Neural progenitor cell (in vitro differentiated cells): ENCODE data around the gene INPP5D. TPM values are rescaled to one million over a fixed set of nuclear protein-coding genes. Genes with fewer than 3 reads are reported as not detected.

ENCODE experiments used
- DNase-seq: peaks from one replicate; pipeline ENCODE4 v3.0.0-alpha.2; 2016; ENCODE audit warnings: low spot score
- H2AFZ ChIP-seq: fragments of 200-600 bp; sonication (generic); replicated peaks from 2 replicates; pipeline ENCODE4 v1.6.1; 2016; ENCODE audit warnings: antibody characterized with exemption
- H3F3A ChIP-seq: fragments of 200-600 bp; sonication (generic); 2 replicates; pipeline ENCODE4 v1.6.1; 2016; ENCODE audit warnings: antibody characterized with exemption, low read depth
- H3K27ac ChIP-seq: fragments of 200-600 bp; sonication (generic); 2 replicates; pipeline ENCODE4 v1.5.1; 2016; ENCODE audit warnings: mild to moderate bottlenecking
- H3K27me3 ChIP-seq: fragments of 200-600 bp; sonication (generic); 2 replicates; pipeline ENCODE4 v1.6.1; 2016; ENCODE audit warnings: mild to moderate bottlenecking, moderate library complexity
- H3K36me3 ChIP-seq: fragments of 200-600 bp; sonication (generic); 2 replicates; pipeline ENCODE4 v1.5.1; 2016
- H3K4me1 ChIP-seq: fragments of 200-600 bp; sonication (generic); 2 replicates; pipeline ENCODE4 v1.6.1; 2016; ENCODE audit warnings: mixed run types
- H3K4me2 ChIP-seq: fragments of 200-600 bp; sonication (generic); 2 replicates; pipeline ENCODE4 v1.6.1; 2016
- H3K4me3 ChIP-seq: fragments of 200-600 bp; sonication (generic); 2 replicates; pipeline ENCODE4 v1.5.1; 2016
- H3K79me2 ChIP-seq: fragments of 200-600 bp; sonication (generic); 2 replicates; pipeline ENCODE4 v1.6.1; 2016; ENCODE audit warnings: low read depth
- H3K9ac ChIP-seq: fragments of 200-600 bp; sonication (generic); 2 replicates; pipeline ENCODE4 v1.6.1; 2016
- H3K9me3 ChIP-seq: fragments of 200-600 bp; sonication (generic); 2 replicates; pipeline ENCODE4 v1.5.1; 2016; ENCODE audit warnings: low read depth
- H4K20me1 ChIP-seq: fragments of 200-600 bp; sonication (generic); 2 replicates; pipeline ENCODE4 v1.6.1; 2016; ENCODE audit warnings: low read depth
- H3K27ac Mint-ChIP-seq: 3 replicates; pipeline ENCODE4 v1.8.0; 2021; ENCODE audit warnings: mixed read lengths
- H3K27me3 Mint-ChIP-seq: 2 replicates; pipeline ENCODE4 v1.8.0; 2022; ENCODE audit warnings: low read depth, mild to moderate bottlenecking, inconsistent platforms, moderate library complexity, mixed read lengths; ENCODE audit not compliant: insufficient read depth
- H3K36me3 Mint-ChIP-seq: 3 replicates; pipeline ENCODE4 v1.8.0; 2021; ENCODE audit warnings: mixed read lengths
- H3K4me1 Mint-ChIP-seq: 3 replicates; pipeline ENCODE4 v1.8.0; 2021; ENCODE audit warnings: mixed read lengths
- H3K4me3 Mint-ChIP-seq: 3 replicates; pipeline ENCODE4 v1.8.0; 2021; ENCODE audit warnings: mild to moderate bottlenecking, moderate library complexity, mixed read lengths
- H3K9me3 Mint-ChIP-seq: 3 replicates; pipeline ENCODE4 v1.8.0; 2020; ENCODE audit warnings: mixed read lengths
- CTCF ChIP-seq: fragments of 200-600 bp; sonication (generic); IDR thresholded peaks from 2 replicates; pipeline ENCODE4 v1.5.1; 2017; ENCODE audit warnings: antibody characterized with exemption, mild to moderate bottlenecking
- EZH2 ChIP-seq: fragments of 200-600 bp; sonication (generic); IDR thresholded peaks from 2 replicates; pipeline ENCODE4 v1.6.1; 2017; ENCODE audit warnings: antibody characterized with exemption, mild to moderate bottlenecking, moderate library complexity
- EZH2phosphoT487 ChIP-seq: fragments of 200-600 bp; sonication (generic); IDR thresholded peaks from 2 replicates; pipeline ENCODE4 v1.6.1; 2017; ENCODE audit warnings: antibody characterized with exemption
- total RNA-seq: library from RNA; depleted of rRNA; stranded (reverse); fragments of >200 nt; gene quantifications from 2 replicates; pipeline ENCODE4 v1.2.3, GENCODE V29; 2015; ENCODE audit warnings: low replicate concordance

INPP5D gene
- total RNA-seq, 1 donor from 2014 or later = 4.2 TPM

- Histone ChIP-seq H3K9me3 (no peaks in the 10 kb centered on the region), H3K9ac (no peak overlapping the region), H2AFZ (no peak overlapping the region), H3K4me1 (no peaks in the 10 kb centered on the region), H3K36me3 (no peaks in the 10 kb centered on the region), H3K4me2 (no peak overlapping the region), H4K20me1 (no peaks in the 10 kb centered on the region), H3K27ac (no peak overlapping the region), H3K4me3 (no peak overlapping the region), H3K79me2 (no peaks in the 10 kb centered on the region), H3K27me3 (no peaks in the 10 kb centered on the region), H3F3A (no peaks in the 10 kb centered on the region)
- H3K9me3 Mint-ChIP-seq = peaks cover 5% of the 10 kb centered on the region
- H3K4me1 Mint-ChIP-seq = no peaks in the 10 kb centered on the region
- no peaks in the 10 kb centered on the region for H3K36me3 Mint-ChIP-seq
- TF ChIP-seq EZH2 = no peak
- no peak for TF ChIP-seq CTCF
- TF ChIP-seq EZH2phosphoT487 = no peak
- H3K27me3 Mint-ChIP-seq = peaks cover 4% of the 10 kb centered on the region
- no peak for DNase-seq
- H3K4me3 Mint-ChIP-seq = no peak overlapping the region
- no peak overlapping the region for H3K27ac Mint-ChIP-seq
Measured at GRCh38 chr2:233020454-233020853, 39.7 kb upstream of the INPP5D start.

GRCh38 chr2:233021771-233022170, 38.4 kb upstream of the INPP5D start:
- Histone ChIP-seq H3K36me3 (no peaks in the 10 kb centered on the region), H3K9ac (no peak overlapping the region), H4K20me1 (no peaks in the 10 kb centered on the region), H3K4me3 (no peak overlapping the region), H3K4me1 (no peaks in the 10 kb centered on the region), H3K79me2 (no peaks in the 10 kb centered on the region), H3K4me2 (no peak overlapping the region), H2AFZ (no peak overlapping the region), H3K27me3 (no peaks in the 10 kb centered on the region), H3K9me3 (no peaks in the 10 kb centered on the region), H3F3A (no peaks in the 10 kb centered on the region), H3K27ac (no peak overlapping the region)
- Mint-ChIP-seq H3K27ac (no peak overlapping the region), H3K4me1 (no peaks in the 10 kb centered on the region), H3K9me3 (peaks cover 2% of the 10 kb centered on the region), H3K27me3 (peaks cover 4% of the 10 kb centered on the region), H3K4me3 (no peak overlapping the region), H3K36me3 (no peaks in the 10 kb centered on the region)
- TF ChIP-seq EZH2phosphoT487 = no peak
- no peak for TF ChIP-seq CTCF
- no peak for TF ChIP-seq EZH2
- no peak for DNase-seq

- Histone ChIP-seq H4K20me1 (no peaks in the 10 kb centered on the region), H3K27me3 (no peaks in the 10 kb centered on the region), H3K4me2 (no peak overlapping the region), H3K79me2 (no peaks in the 10 kb centered on the region), H2AFZ (no peak overlapping the region), H3F3A (no peaks in the 10 kb centered on the region), H3K27ac (no peak overlapping the region), H3K4me3 (no peak overlapping the region), H3K4me1 (no peaks in the 10 kb centered on the region), H3K9ac (no peak overlapping the region), H3K9me3 (no peaks in the 10 kb centered on the region), H3K36me3 (no peaks in the 10 kb centered on the region)
- H3K4me3 Mint-ChIP-seq = no peak overlapping the region
- no peaks in the 10 kb centered on the region for H3K4me1 Mint-ChIP-seq
- no peak for TF ChIP-seq CTCF
- TF ChIP-seq EZH2 = no peak
- TF ChIP-seq EZH2phosphoT487 = no peak
- H3K27me3 Mint-ChIP-seq = peaks cover 4% of the 10 kb centered on the region
- no peak overlapping the region for H3K27ac Mint-ChIP-seq
- H3K9me3 Mint-ChIP-seq = peaks cover under 1% of the 10 kb centered on the region
- no peak for DNase-seq
- H3K36me3 Mint-ChIP-seq = no peaks in the 10 kb centered on the region
Measured at GRCh38 chr2:233022561-233022960, 37.6 kb upstream of the INPP5D start.
